SK-MEL-5 (cell line): ENCODE measurements around the gene CHTOP. TPM values are rescaled to one million over a fixed set of nuclear protein-coding genes. Genes with fewer than 3 reads are reported as not detected.
"Not testable (repeated sequence)": the region's sequence is repeated elsewhere in the genome, so short reads cannot be mapped to it uniquely, and the experiment has no call there.

Experiments
- DNase-seq: peaks from one replicate; pipeline ENCODE4 v3.0.0-alpha.2; 2016; ENCODE audit warnings: low read depth, low spot score
- in situ Hi-C: cut with HindIII; loops from 2 replicates; pipeline ENCODE4 v1.10.0; 2016; ENCODE audit warnings: low sequenced_read_pairs, high pct_unique_total_duplicates, low pct_unique_long_range_greater_than_20kb
- total RNA-seq: library from RNA; depleted of rRNA; stranded (reverse); fragments of >200 nt; shearing (Covaris generic); gene quantifications from 2 replicates; pipeline ENCODE4 v1.2.3, GENCODE V29; 2014

CHTOP gene
- total RNA-seq, 1 experiment from 2014 or later: 59.3 TPM

DNA sequence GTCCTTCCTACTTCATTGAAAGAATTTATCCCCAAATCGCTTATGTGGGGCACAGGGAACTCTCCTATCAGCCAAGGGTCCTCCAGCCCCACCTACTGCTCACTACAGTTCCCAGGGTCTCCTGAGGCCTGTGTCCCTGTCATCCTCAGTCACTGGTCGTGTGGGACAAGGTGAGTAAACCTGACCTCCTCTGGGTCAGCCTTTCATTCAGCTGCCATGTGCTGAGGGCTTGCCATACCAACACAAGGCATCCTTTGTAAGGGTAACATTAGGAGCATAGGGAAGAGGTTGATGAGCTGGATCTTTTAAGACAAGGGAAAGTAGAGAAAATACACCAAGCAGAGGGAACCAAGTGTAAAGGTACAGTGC, 13.5 kb downstream of the CHTOP start:
- in situ Hi-C loops: no loop called here
- DNase-seq: peak; percentile 78

DNA sequence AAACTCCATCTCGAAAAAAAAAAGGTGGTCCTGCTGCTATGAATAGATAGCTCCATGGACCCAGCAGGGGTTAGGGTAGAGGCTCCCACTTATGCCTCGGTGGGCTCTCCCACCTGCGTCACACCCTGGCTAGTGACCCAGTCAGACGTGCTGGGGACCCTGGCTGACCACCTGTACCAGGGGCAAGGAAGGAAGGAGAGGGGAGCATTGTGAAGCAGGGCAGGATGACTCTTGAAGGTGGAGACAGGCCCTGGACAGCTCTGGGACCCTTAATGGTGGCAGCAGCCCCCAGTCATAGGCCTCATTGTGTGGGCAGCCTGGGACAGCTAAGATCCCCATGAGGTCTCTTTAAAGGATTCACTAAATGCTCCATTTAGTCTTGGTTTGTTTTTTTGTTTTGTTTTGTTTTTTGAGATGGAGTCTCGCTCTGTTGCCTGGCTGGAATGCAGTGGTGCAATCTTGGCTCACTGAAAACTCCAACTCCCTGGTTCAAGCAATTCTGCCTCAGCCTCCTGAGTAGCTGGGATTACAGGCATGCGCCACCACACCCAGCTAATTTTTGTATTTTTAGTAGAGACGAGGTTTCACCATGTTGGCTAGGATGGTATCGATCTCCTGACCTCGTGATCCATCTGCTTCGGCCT, 14.3 kb downstream of the CHTOP start:
- DNase-seq: no peak
- in situ Hi-C loops: no loop called here

DNA sequence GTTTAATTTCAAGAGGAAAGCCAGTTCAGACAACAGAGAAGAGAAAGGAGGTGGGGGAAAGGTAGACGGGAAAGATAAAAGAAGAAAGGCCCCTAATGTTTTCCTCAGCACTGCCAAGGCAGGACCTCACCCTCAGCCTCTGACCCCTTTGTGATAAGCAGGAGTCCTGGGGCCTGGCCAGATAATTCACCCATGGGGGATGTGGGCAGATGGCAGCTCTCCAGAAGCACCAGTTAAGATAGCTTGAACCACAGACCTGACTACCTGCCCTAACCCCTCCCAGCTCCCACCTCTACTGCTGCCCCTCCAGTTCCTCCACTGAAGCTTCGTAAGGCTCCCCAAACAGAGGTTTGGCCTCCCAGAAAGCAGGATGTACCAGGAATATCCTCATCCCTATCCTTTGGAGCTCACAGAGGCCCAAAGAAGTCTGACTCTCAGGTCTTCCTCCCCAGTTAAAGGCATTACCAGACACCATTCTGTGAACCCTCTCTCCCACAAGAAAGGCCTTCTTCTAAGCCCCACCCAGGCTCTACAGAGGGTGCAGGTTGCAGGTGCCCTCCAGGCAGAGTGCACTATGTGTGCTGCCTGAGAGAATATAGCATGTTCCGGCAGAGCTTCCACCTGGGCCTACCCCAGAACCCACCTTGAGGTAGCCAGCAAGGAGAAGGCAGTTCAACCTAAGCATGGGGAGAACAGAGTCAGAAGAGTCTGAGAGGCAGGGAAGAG, 15.4 kb downstream of the CHTOP start:
- no peak for DNase-seq
- in situ Hi-C loops: no loop called here

DNA sequence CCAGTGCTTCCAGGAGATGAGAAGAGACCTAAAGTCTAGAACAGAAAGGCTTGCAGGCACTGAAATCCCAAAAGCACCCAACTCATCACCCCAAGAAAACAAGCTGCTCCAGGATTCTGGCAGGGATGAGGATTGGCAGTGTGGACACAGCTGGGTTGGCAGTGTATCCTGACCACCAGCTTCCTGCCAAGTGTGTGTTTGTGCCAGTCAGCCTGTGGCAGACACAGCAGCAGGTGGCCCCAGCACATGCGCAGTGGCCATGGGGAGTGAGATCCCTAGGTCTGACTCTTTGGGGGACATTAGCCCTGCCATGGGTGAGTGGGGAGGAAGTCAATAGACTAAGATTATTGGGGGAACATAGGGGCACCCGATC, 16.0 kb downstream of the CHTOP start:
- no peak for DNase-seq
- in situ Hi-C loops: no loop called here

DNA sequence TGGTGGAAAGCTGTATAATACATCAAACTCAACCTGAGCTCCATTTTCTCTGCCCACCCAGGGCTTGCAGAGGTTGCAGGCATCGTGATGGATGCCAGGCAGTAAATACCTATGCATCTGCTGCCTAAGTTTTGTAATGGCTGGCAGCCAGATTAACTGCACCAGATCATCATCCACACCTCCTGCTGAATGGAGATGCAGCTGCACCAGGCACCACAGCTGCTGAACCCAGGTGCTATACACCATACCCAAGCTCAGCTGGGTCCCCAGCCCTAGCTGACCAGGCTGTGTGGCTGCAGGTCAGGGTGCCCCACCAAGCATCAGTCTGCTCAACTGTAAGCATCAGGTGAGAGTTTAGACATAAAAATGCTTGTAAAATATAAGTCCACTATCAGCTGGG, 17.9 kb downstream of the CHTOP start:
- in situ Hi-C loops: no loop called here
- no peak for DNase-seq

DNA sequence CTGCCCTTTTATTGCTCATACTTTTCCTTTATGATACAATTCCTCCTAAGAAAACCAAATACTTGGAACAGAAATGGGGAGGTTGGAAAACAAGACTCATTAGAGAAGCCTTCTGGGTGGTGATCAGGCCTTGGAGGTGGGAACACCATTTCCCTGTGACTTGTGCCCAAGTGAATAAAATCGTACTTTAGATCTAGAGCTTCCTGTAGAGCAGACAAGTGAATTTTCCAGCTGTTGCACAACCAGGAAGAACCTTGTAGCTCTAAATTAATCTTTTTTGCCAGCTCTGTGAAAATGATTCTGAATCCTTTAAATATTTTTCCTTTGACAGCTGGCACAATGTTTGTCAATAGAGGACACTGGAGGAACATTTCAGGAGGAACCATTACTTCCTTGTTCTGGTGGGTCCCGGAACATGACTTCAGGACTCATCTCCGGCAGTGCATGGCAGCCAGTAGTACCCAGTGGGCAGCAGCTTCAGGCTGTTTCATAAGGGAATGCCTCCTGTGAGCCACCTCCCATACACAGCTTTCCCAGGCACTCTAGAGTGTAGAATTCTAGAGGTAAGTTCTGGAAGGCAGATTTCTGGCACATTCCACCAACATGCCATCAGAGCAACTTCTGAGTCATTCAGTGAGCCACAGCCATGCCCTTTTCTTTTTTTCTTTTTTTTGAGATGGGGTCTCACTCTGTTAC, 19.1 kb downstream of the CHTOP start:
- in situ Hi-C loops: no loop called here
- no peak for DNase-seq

DNA sequence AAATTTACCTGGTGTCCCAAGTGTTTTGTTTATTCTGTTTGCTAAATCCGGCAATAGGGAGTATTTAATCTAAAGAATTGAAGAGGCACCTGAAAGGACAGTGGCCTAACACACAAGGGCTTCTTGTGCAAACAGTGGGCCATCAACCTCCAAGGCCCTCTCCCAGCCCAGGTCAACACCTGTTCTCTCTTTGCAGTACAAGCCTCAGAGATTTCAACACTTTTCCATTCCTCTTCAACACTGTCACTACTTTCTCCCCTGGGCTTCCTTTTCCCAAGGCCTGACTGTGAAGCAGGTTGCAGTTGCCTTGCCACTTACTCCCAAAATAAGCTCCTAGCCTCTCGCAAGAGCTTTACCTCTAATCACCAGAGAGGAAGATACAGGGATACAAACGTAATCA, 21.5 kb downstream of the CHTOP start:
- DNase-seq: no peak
- in situ Hi-C loops: no loop called here

DNA sequence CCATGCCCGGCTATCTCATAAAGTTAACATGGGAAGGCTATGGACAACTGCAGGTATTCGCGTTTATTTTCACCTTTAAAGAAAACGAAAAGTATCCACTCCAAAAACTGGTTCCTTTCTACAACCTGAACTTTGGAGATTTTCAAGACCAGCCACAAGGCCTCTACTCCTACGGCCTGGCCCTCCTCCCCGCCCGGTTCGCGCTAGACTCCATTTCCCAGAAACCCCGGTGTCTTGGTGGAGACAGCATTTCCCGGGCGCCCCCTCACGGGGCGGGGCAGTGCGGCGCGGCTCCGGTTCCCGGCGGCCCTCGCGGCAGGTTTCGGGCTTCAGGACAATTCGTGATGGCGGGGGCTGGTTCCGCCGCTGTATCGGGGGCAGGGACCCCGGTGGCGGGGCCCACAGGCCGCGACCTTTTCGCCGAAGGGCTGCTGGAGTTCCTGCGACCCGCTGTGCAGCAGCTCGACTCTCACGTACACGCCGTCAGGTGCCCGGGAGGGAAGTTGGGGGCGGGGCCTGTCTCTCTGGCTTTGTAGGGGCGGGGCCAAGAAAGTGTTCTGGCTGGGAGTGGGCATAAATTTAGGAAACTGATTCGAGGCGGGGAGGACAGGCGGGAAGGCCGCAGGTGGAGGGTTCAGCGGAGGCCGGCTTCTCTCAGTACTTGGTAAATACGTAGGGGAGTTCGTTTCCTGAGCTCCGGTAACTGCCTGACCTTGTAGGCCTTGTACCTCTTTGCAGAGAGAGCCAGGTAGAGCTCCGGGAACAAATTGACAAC, 24.7 kb downstream of the CHTOP start, which contains the start of gene SNAPIN:
TSS of gene SNAPIN (plus strand) at position 304 of the 775 bp plus-strand sequence. CDS start at position 345, 41 bp downstream.
- in situ Hi-C loops: no loop called here
- peak; percentile 96 for DNase-seq

DNA sequence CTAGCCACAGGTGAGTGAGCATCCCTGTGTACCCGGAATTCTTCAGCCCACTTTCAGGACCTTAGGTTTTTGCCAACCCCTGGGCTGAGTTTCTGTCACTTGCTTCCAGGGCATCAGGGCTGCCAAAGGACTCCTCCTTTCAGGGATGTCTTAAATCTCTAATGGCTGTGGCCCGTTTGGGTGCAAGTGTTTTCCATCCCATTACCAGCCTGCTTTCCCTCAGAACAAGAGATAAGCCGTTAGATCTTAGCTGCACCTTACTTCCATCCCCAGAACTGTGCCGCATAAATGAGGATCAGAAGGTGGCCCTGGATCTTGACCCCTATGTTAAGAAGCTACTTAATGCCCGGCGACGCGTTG, 25.3 kb downstream of the CHTOP start:
- DNase-seq: no peak
- in situ Hi-C loops: no loop called here

DNA sequence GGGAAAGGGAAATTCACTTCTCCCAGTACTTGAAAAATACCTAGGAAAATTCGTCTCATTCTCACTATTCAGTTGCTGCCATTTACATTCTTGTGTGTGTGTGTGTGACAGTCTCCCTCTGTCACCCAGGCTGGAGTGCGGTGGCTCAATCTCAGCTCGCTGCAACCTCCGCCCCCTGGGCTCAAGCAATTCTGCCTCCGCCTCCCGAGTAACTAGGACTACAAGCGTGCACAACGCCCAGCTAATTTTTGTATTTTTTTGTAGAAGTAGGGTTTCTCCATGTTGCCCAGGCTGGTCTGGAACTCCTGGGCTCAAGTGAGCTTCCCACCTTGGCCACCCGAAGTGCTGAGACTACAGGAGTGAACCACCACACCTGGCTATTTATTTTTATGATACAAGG, 25.8 kb downstream of the CHTOP start:
- in situ Hi-C loops: no loop called here
- DNase-seq: no peak

DNA sequence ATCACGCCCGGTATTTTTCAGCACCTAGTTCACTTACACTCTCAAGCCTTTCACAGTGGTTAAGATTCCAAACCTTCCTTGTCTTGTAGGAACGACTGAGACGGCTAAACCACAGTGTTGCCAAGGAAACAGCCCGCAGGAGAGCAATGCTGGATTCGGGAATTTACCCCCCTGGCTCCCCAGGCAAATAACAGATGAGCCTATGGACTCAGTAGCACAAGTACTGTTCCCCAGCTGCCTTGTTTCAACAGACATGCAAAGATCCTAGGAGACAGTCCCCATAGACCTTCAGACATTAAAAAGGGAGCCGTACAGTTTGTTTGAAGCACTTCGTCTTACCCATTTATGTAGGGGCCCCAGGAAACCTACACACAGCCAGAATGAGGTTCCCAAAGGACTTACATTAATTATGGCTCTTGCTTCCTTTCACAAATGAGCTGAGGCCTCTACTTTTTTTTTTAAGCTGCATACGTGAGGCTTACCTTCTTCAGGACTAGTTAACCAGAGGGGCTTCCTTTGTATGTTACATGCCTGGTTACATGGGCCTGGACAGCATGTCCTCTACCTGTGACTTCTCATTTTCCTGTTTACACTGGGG, 27.3 kb downstream of the CHTOP start:
- in situ Hi-C loops: no loop called here
- no peak for DNase-seq

DNA sequence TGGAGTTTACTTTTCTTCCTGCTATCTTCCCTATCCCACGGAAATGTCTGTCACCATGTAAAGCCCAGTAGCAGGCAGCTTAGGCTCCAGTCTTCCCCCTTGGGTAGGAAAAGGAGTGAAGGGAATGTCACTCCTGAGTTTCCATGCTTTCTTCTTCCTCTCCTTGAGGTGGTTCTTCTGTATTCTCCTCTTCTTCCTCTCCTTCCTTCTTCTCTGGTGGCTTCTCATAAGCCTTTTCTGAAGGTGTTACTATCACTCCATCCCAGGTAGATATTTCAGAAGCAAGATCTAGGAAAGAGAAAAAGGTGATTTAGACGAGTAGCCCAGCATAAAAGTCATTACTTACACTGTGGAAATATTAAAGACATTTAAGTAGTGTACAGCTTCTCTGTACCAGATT, 28.4 kb downstream of the CHTOP start:
- no peak for DNase-seq
- in situ Hi-C loops: no loop called here

DNA sequence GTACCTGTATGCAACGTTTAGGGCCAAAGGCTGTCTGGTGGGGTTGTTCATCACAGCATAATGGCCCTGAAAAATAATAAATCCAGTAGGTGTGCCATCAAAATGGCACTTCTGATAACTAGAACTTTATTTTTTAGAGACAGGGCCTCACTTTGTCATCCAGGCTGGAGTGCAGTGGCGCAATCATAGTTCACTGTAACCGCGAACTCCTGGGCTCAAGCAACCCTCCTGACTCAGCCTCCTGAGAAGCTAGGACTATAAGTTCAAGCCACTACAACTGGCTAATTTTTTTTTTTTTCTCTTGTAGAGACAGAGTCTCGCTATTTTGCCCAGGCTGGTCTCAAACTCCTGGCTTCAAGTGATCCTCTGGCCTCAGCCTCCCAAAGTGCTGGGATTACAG, 29.3 kb downstream of the CHTOP start:
- in situ Hi-C loops: no loop called here
- no peak for DNase-seq

DNA sequence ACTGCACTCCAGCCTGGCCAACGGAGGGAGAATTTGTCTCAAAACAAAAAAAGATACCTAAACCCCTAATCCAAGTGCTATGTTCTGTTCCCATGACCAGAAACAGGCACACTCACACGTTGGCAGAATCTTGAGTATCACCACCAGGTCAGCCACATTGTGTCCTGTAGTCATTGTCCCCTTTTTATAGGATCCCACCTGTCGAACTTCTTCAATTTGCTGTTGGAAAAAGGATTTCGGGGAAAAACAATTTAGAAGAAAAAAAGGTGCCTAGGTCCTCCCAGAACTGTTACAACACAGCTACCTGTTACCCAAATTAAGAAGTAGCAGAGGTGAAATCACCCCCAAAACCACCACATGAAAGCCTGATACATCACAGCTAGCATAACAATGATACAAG, 33.6 kb downstream of the CHTOP start:
- in situ Hi-C loops: no loop called here
- DNase-seq: no peak

DNA sequence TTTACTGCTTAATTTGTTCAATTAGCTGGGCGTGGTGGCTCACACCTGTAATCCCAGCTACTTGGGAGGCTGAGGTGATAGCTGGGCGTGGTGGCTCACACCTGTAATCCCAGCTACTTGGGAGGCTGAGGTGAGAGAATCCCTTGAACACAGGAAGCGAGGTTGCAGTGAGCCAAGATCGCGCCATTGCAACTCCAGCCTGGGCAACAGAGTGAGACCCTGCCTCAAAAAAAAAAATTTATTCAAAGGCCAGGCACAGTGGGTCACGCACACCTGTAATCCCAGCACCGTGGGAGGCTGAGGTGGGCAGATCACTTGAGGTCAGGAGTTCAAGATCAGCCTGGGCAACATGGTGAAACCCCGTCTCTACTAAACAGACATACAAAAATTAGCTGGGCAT, 34.8 kb downstream of the CHTOP start:
- not testable (repeated sequence) for DNase-seq

DNA sequence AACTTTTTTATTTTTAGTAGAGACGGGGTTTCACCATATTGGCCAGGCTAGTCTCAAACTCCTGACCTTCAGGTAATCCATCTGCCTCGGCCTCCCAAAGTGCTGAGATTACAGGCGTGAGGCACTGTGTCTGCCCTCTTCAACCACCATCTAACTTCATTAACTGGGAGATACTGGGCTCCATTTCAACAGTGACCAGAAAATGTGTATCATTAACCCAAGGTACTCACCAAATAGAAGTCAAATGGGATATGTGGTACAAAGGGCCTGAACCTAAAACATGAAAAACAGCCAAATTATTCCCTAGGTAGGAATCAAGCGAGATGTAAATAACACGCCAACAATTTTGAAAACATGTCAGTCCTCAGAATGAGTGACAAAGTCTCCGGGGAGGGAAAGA, 35.7 kb downstream of the CHTOP start:
- in situ Hi-C loops: no loop called here
- DNase-seq: no peak

More for the DNA sequence above, 34.8 kb downstream of the CHTOP start:
- in situ Hi-C loops: not testable (repeated sequence)

DNA sequence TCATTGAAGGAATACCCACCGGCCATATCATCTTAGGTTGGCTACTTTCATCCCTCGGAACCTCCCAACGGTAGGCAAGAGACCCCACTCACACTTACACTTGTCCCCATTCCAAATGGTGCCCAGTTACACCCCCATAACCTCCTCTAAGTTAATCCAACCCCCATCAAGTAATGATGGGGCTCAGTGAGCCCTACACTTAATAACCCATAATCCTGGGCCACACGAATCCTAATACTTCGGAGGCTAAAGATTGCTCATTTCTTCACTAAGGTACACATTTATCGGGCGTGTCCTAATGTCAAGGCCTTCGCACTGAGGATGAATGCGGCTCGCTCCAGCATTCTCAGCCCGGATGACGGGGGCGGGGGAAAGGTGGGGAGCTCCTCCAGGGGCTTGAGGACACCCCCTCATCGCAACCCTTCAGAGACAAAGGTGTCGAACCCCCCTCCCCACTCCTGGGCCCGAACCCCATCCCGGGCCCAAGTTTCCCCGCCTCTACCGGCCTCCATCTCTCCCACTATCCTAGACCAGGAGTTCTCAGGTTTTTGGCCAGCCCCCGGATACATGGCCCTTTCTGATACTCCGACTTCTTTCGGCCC, 36.5 kb downstream of the CHTOP start:
- in situ Hi-C loops: no loop called here
- DNase-seq: no peak
